Fibroblast of lung (primary cell): ENCODE measurements around the gene ZNF441. TPM values are rescaled to one million over a fixed set of nuclear protein-coding genes. Genes with fewer than 3 reads are reported as not detected.

ENCODE experiments used
- DNase-seq, 2 donors: peaks; one replicate each; pipeline versions ENCODE4 v3.0.0 to v3.0.0-alpha.2; 2010; ENCODE audit warnings: low read depth in 2 of 2
- H2AFZ ChIP-seq: 2 replicates; pipeline ENCODE4 v1.5.1; 2012; ENCODE audit warnings: low read length, control low read depth, inconsistent platforms
- H3K27ac ChIP-seq: 2 replicates; pipeline ENCODE4 v1.5.1; 2011; ENCODE audit warnings: low read length, control low read depth; ENCODE audit not compliant: insufficient read depth
- H3K27me3 ChIP-seq: 2 replicates; pipeline ENCODE4 v1.5.1; 2011; ENCODE audit warnings: mild to moderate bottlenecking, low read length; ENCODE audit not compliant: control insufficient read depth, insufficient read depth
- H3K36me3 ChIP-seq: 2 replicates; pipeline ENCODE4 v1.5.1; 2011; ENCODE audit warnings: low read length; ENCODE audit not compliant: control insufficient read depth, insufficient read depth
- H3K4me1 ChIP-seq: 2 replicates; pipeline ENCODE4 v1.5.1; 2011; ENCODE audit warnings: low read length; ENCODE audit not compliant: control insufficient read depth, insufficient read depth; ENCODE audit errors: extremely low read depth
- H3K4me2 ChIP-seq: 2 replicates; pipeline ENCODE4 v1.5.1; 2011; ENCODE audit warnings: low read length, control low read depth; ENCODE audit not compliant: insufficient read depth; ENCODE audit errors: extremely low read depth
- H3K4me3 ChIP-seq, 4 experiments: fragments of 200-600 bp in 1 of 4; sonication (generic) in 1 of 4; replicated peaks in 1 of 4; 2 replicates each; pipeline ENCODE4 v1.5.1; 2011 to 2016; ENCODE audit warnings: low read length in 4 of 4, low read depth in 3 of 4, mild to moderate bottlenecking in 3 of 4, control low read depth in 2 of 4, inconsistent platforms in 1 of 4, mixed read lengths in 1 of 4; ENCODE audit not compliant: insufficient read depth in 1 of 4; ENCODE audit errors: control extremely low read depth in 1 of 4
- H3K79me2 ChIP-seq: 2 replicates; pipeline ENCODE4 v1.5.1; 2012; ENCODE audit warnings: mild to moderate bottlenecking, low read length, inconsistent platforms; ENCODE audit not compliant: control insufficient read depth, insufficient read depth
- H3K9ac ChIP-seq: 2 replicates; pipeline ENCODE4 v1.5.1; 2011; ENCODE audit warnings: mild to moderate bottlenecking, low read length, control low read depth; ENCODE audit not compliant: insufficient read depth
- H3K9me3 ChIP-seq: 2 replicates; pipeline ENCODE4 v1.5.1; 2012; ENCODE audit warnings: low read depth, low read length; ENCODE audit not compliant: control insufficient read depth, insufficient read depth
- H4K20me1 ChIP-seq: 2 replicates; pipeline ENCODE4 v1.5.1; 2011; ENCODE audit warnings: low read length; ENCODE audit not compliant: control insufficient read depth, insufficient read depth; ENCODE audit errors: extremely low read depth
- EZH2 ChIP-seq: IDR thresholded peaks from 2 replicates; pipeline ENCODE4 v1.5.1; 2012; ENCODE audit warnings: low read length, control low read depth, mild to moderate bottlenecking; ENCODE audit errors: missing control alignments
- polyA plus RNA-seq, 2 donors: library from polyadenylated mRNA; depleted of rRNA in 1 of 2; stranded (reverse) in 1 of 2; unstranded in 1 of 2; fragments of >200 nt; gene quantifications; 2 replicates each; pipeline ENCODE4 v1.2.1, GENCODE V29; 2011 to 2012; ENCODE audit warnings: missing spikeins in 1 of 2
- total RNA-seq: library from RNA; depleted of rRNA; stranded (reverse); fragments of >200 nt; gene quantifications from 2 replicates; pipeline ENCODE4 v1.2.1, GENCODE V29; 2014
- TF ChIP-seq, protein P1 (sequence below), 2 donors: IDR thresholded peaks in 1 of 2; conservative IDR thresholded peaks in 1 of 2; 1 replicate in 1 of 2; 2 replicates in 1 of 2; pipeline ENCODE4 v1.5.1; 2011 to 2012; ENCODE audit warnings: low read length in 2 of 2, control low read depth in 1 of 2, inconsistent platforms in 1 of 2, low read depth in 1 of 2, mild to moderate bottlenecking in 1 of 2

ZNF441 gene
- total and polyA plus RNA-seq, 2 donors (not counting 1 experiment from before 2014, with no cell fraction given): 5.4 to 21.1 TPM

DNA sequence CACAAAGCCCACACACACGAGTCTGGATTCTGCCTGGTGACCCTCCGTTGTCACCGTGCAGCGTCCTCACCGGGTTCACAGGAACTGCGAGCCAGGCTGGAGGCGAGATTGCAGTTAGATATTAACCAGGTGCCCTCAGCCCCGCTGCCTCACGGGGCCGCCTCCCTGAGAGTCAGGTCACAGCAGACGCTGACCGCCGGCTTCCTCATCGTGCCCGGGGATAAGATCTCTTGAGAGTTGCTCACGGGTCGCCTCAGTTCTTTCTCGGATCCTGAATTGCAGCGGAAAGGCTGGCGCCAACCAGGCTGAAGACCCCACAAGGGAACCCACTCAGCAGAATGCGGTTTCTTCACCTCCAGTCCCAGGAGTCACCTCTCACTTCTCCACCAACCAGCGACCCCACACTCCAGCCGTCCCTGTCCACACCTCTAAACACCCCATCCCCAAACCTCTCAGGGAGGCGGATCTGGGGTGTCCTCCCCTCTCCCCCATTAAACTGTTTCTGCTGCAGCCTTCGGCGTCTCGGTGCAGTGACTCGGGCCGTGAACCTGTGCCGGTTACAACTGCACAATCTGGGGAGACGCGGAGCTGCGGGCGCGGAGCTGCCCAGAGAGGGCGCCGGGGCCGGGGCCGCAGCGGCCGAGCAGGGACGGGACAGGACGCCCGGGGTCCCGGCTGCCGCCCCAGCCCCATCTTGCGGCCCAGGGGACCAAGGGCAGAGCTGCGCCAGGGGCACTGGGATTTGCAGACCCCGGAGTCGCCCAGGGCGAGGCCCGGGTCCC lies 28.6 kb upstream of the ZNF441 start:
- Histone ChIP-seq H3K79me2 (peaks cover 9% of the 10 kb centered on the region), H3K4me3 (peak overlapping the region; percentile 82 to 95 (median 94)), H3K4me2 (peak overlapping the region; percentile 93), H3K36me3 (no peaks in the 10 kb centered on the region), H3K27ac (peak overlapping the region; percentile 78), H4K20me1 (no peaks in the 10 kb centered on the region), H2AFZ (peak overlapping the region; percentile 93), H3K9me3 (no peaks in the 10 kb centered on the region), H3K9ac (peak overlapping the region; percentile 75), H3K4me1 (no peaks in the 10 kb centered on the region), H3K27me3 (no peaks in the 10 kb centered on the region)
- peak; percentile 12 to 26 for DNase-seq
- TF ChIP-seq, protein P1, sequence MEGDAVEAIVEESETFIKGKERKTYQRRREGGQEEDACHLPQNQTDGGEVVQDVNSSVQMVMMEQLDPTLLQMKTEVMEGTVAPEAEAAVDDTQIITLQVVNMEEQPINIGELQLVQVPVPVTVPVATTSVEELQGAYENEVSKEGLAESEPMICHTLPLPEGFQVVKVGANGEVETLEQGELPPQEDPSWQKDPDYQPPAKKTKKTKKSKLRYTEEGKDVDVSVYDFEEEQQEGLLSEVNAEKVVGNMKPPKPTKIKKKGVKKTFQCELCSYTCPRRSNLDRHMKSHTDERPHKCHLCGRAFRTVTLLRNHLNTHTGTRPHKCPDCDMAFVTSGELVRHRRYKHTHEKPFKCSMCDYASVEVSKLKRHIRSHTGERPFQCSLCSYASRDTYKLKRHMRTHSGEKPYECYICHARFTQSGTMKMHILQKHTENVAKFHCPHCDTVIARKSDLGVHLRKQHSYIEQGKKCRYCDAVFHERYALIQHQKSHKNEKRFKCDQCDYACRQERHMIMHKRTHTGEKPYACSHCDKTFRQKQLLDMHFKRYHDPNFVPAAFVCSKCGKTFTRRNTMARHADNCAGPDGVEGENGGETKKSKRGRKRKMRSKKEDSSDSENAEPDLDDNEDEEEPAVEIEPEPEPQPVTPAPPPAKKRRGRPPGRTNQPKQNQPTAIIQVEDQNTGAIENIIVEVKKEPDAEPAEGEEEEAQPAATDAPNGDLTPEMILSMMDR (conservative IDR thresholded peaks at IDR 0.05 in 1 of 2, IDR thresholded peaks at IDR 0.05 in 1 of 2; ENCODE audit: low read depth in 1 of 2, low read length in 2 of 2): no peak
- no peak for TF ChIP-seq EZH2

DNA sequence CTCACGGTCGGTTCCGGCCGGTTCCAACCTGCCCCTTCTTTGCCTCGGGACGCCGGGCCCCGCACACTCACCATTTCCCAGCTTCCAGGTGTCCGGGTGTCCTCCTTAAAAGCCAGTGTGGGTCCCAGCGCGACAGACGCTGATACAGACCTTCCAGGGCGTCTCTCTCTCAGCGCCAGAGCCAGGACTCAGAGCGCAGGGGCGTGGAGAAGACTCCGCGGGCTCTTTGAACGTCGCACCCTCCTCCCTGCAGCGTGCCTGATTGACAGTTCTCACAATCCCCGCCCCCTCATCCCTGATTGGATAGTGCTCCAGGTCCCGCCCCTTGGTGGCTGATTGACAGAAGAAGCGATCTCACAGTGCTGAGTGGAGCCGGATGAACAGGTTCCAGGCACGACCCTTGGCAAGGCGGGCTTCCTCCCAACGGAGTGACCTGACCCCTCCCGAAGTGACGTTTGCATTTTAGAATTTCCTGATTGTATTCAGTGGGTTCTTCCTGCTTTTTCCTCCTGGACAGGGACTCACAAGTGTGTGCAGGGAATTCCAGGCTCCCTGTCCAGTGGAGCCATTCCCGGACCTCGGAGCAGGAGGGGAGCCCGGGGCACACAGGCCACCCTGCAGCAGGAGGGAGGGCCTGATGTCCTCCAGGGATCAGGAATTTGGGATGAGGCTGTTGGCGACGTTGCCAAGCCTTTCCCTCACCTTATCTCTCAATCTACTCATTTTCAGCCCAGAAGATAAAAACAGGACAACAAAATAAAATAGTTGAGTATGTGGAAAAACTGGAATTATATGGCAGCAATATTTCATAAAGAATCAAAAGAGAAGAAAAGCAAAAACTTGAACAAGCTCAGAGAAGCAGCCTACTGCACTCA lies 27.8 kb upstream of the ZNF441 start, which contains the start of gene ZNF823:
TSS of gene ZNF823 (minus strand) at position 201 of the 875 bp plus-strand sequence. CDS start at position 74, 127 bp downstream.
- peak within 1 kb of the TSS; percentile 75 for H3K9ac ChIP-seq
- H3K4me3 ChIP-seq: peak within 1 kb of the TSS; percentile 82 to 95 (median 94)
- TF ChIP-seq, protein P1 (conservative IDR thresholded peaks at IDR 0.05 in 1 of 2, IDR thresholded peaks at IDR 0.05 in 1 of 2; ENCODE audit: low read depth in 1 of 2, low read length in 2 of 2): no peak
- TF ChIP-seq EZH2: no peak
- DNase-seq: peak; percentile 97
- no peaks in the 10 kb centered on the region for H3K4me1 ChIP-seq
- H3K9me3 ChIP-seq: no peaks in the 10 kb centered on the region
- H3K36me3 ChIP-seq: no peaks in the 10 kb centered on the region
- H3K4me2 ChIP-seq: peak within 1 kb of the TSS; percentile 93
- H3K27ac ChIP-seq: peak within 1 kb of the TSS; percentile 78
- H4K20me1 ChIP-seq: no peaks in the 10 kb centered on the region
- peak within 1 kb of the TSS; percentile 97 for H2AFZ ChIP-seq
- H3K79me2 ChIP-seq: peaks cover 9% of the 10 kb centered on the region
- H3K27me3 ChIP-seq: no peaks in the 10 kb centered on the region

DNA sequence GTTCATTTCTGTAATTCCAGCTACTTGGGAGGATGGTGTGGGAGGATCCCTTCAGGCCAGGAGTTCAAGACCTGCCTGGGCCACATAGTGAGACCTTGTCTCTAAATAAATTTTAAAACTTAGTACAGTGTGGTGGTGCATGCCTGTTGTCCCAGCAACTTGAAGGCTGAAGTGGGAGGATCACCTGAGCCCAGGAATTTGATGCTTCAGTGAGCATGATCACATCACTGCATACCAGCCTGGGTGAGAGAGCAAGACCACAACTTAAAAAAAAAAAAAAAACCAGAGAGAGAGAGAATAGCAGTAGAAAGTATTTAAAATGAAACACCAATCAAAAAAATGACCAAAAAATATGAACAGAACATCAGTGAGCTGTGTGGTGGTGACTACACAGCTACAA lies 20.9 kb upstream of the ZNF441 start:
- H3K27me3 ChIP-seq: no peaks in the 10 kb centered on the region
- no peaks in the 10 kb centered on the region for H4K20me1 ChIP-seq
- H3K4me3 ChIP-seq: no peak overlapping the region
- H3K4me1 ChIP-seq: no peaks in the 10 kb centered on the region
- H3K36me3 ChIP-seq: no peaks in the 10 kb centered on the region
- no peaks in the 10 kb centered on the region for H3K9me3 ChIP-seq
- no peak for DNase-seq
- H3K4me2 ChIP-seq: no peak overlapping the region
- H3K9ac ChIP-seq: no peak overlapping the region
- no peak overlapping the region for H3K27ac ChIP-seq
- no peak for TF ChIP-seq EZH2
- TF ChIP-seq, protein P1 (conservative IDR thresholded peaks at IDR 0.05 in 1 of 2, IDR thresholded peaks at IDR 0.05 in 1 of 2; ENCODE audit: low read depth in 1 of 2, low read length in 2 of 2): no peak
- H2AFZ ChIP-seq: no peak overlapping the region
- no peaks in the 10 kb centered on the region for H3K79me2 ChIP-seq
